Activated T-cell treated with anti-CD3 and anti-CD28 coated beads, Interleukin-2, amount 50 U/mL, for 72 hours (primary cell): ENCODE measurements around the gene KLF13. TPM values are rescaled to one million over a fixed set of nuclear protein-coding genes. Genes with fewer than 3 reads are reported as not detected.

ENCODE experiments used
- ATAC-seq, 2 donors: fragments of 150-1000 bp; cut with Tn5 transposase; replicated peaks in 1 of 2; 2 replicates each; pipeline ENCODE4 v1.10.0; 2021; ENCODE audit warnings: moderate library complexity in 2 of 2, mild to moderate bottlenecking in 1 of 2
- DNase-seq, 2 donors: peaks; one replicate each; pipeline ENCODE4 v3.0.0; 2021 to 2022; ENCODE audit warnings: mixed read lengths in 1 of 2
- H3K27ac Mint-ChIP-seq: one replicate; pipeline ENCODE4 v1.8.0; 2022; ENCODE audit warnings: mild to moderate bottlenecking, moderate library complexity, mixed read lengths
- H3K27me3 Mint-ChIP-seq: one replicate; pipeline ENCODE4 v1.8.0; 2022; ENCODE audit warnings: low read depth, mixed read lengths
- H3K36me3 Mint-ChIP-seq, 2 donors: one replicate each; pipeline ENCODE4 v1.8.0; 2022; ENCODE audit warnings: mixed read lengths in 2 of 2, mild to moderate bottlenecking in 1 of 2; ENCODE audit not compliant: insufficient read depth in 2 of 2
- H3K4me1 Mint-ChIP-seq: one replicate; pipeline ENCODE4 v1.8.0; 2022; ENCODE audit warnings: low read depth, mixed read lengths
- H3K4me3 Mint-ChIP-seq, 2 donors: one replicate each; pipeline ENCODE4 v1.8.0; 2022; ENCODE audit warnings: mild to moderate bottlenecking in 2 of 2, mixed read lengths in 2 of 2, moderate library complexity in 2 of 2
- H3K9me3 Mint-ChIP-seq, 2 donors: one replicate each; pipeline ENCODE4 v1.8.0; 2022; ENCODE audit warnings: mixed read lengths in 2 of 2
- total RNA-seq, 2 donors: library from RNA; stranded (reverse); gene quantifications; one replicate each; pipeline ENCODE4 v1.2.3, GENCODE V29; 2022

The KLF13 gene
- total RNA-seq, 2 donors from 2014 or later = 260 to 273 TPM

DNA sequence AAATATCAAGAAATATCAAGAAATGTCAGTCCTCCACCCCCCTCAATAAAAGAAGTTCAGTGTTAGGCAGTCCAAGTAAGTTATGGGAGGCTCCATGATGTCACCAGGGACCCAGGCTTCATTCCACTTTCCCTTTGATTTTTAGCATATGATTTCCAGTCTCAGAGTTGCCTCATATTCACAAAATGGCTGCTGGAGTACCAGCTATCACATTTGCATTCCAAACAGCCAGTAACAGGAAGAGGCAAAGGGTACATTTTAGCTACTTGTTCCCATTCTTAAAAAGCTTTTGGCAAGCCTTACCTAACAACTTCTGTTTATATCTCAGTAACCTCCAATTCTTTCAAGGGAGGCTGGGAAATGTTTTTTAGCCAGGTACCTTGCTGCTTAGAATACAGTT, 13.4 kb upstream of the KLF13 start:
- ATAC-seq (no peak), DNase-seq (no peak)
- Mint-ChIP-seq H3K4me3 (no peak overlapping the region), H3K4me1 (peaks cover 30% of the 10 kb centered on the region), H3K27ac (no peak overlapping the region), H3K9me3 (no peaks in the 10 kb centered on the region), H3K27me3 (no peaks in the 10 kb centered on the region), H3K36me3 (peaks cover 0 to 4% of the 10 kb centered on the region in 2 donors)

DNA sequence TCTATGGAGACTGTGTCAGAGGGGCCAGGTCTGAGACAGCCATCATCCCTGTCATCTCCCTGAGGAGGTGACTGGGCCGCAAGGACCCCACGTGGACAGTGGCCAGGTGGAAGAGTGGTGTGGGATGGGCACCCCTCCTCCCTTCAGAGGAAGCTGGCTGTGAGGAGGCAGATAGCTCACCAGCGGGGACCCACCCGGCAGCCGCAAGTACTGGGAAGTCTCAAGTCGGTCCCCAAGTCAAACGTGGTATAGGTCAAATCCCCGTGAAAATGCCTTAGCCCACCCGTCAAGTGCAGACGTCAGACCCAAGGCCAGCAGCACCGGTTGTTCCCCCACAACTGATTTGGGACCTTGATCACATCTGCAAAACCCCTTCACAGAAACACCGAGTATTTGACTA, 12.3 kb upstream of the KLF13 start:
- no peak overlapping the region for H3K27ac Mint-ChIP-seq
- no peaks in the 10 kb centered on the region for H3K27me3 Mint-ChIP-seq
- no peak for DNase-seq
- ATAC-seq = no peak
- peaks cover 26% of the 10 kb centered on the region for H3K4me1 Mint-ChIP-seq
- H3K4me3 Mint-ChIP-seq = no peak overlapping the region
- H3K9me3 Mint-ChIP-seq = no peaks in the 10 kb centered on the region
- peaks cover 0 to 4% of the 10 kb centered on the region in 2 donors for H3K36me3 Mint-ChIP-seq

GRCh38 chr15:31316135-31316795, 10.4 kb upstream of the KLF13 start:
- Mint-ChIP-seq H3K27ac (peak overlapping the region; percentile 39), H3K9me3 (peaks cover 0 to 2% of the 10 kb centered on the region in 2 donors), H3K4me3 (no peak overlapping the region), H3K4me1 (peaks cover 30% of the 10 kb centered on the region), H3K36me3 (peaks cover 4 to 9% of the 10 kb centered on the region in 2 donors), H3K27me3 (no peaks in the 10 kb centered on the region)
- ATAC-seq (peak in 1 of 2 donors; percentile 33), DNase-seq (no peak)

DNA sequence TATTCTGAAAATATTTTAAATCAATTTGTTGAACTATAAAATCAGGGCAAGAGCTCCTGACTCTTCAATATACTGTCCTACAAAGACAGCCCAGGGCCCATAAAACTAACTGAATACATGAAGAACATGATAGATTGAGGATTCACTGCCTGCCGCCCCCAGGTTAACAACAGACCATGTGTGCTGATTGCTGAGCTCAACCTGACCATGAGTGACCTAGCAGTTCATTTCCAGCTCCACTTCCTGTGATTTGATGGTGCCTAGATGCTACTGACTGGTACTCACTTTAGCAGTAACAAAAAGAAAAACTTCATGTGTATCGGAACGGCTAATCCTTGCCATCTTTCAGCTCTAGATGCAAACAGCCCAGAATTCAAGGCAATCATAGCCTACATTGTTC, 9.6 kb upstream of the KLF13 start:
- peak overlapping the region; percentile 39 for H3K27ac Mint-ChIP-seq
- DNase-seq = no peak
- H3K9me3 Mint-ChIP-seq = peaks cover 0 to 5% of the 10 kb centered on the region in 2 donors
- ATAC-seq = no peak
- no peak overlapping the region for H3K4me3 Mint-ChIP-seq
- H3K36me3 Mint-ChIP-seq = peaks cover 4 to 14% of the 10 kb centered on the region in 2 donors
- H3K27me3 Mint-ChIP-seq = no peaks in the 10 kb centered on the region
- peaks cover 30% of the 10 kb centered on the region for H3K4me1 Mint-ChIP-seq

DNA sequence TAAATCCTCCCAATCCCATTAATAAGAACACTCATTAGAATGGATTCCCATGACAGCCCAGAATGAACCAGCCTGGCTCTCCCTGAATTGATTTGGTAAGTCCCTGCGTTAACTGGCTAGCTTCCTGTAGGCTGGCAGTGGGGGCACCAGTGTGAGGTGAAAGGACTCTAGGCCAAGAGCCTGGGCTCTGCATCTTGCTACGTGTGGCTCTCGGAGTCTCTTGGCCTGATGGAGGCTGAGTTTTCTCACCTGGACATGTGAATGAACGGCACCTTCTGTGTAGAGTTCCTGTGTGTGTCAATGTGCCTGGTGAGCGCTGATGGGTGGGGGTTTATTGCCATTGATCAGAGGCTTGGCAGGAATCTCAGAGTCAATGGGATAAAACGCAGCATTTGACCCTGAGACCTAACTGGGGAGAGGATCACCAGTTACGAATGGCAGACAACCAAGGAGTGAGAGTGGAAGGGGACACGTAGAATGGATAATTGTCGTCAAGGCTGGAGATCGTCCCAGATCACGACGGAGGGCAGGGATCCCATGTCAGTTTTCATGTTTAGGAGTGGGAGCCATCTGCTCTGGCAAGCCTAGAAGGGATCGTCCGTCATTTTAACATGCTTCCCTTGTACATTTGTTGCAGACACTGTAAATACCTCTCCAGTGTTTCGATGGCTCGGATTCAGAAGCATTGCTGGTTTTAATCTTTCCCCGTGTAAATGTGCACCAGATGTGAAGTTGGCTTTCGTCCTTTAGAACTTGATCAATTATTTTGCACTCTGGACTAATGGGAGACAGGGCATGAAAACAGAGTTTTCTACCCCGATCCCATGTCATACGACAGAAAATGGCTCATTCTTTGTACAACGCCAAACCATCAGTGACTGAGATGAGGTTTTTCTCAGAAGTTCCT, 9.0 kb upstream of the KLF13 start:
- H3K27ac Mint-ChIP-seq = no peak overlapping the region
- peaks cover 30% of the 10 kb centered on the region for H3K4me1 Mint-ChIP-seq
- peaks cover 4 to 14% of the 10 kb centered on the region in 2 donors for H3K36me3 Mint-ChIP-seq

DNA sequence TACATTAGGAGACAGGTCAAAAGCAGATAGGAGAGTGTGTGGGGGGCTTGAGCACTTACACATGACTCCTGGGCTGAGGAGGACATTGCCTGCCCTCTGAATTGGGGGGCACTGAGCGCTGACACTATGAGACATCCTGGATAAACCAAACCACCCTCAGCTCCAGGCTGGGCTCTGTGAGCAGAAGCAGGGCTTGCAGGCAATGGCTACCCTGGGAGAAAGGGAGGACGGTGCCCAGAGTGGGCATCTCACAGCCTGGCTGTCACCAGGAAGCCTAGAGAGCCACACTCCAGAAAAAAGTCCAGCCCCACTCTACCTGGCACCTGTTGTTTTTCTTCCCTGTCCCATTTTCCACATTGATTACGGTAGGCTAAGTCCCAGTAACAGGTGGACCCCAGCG, 8.2 kb upstream of the KLF13 start:
- H3K9me3 Mint-ChIP-seq = peaks cover 0 to 5% of the 10 kb centered on the region in 2 donors
- DNase-seq (no peak), ATAC-seq (no peak)
- no peak overlapping the region for H3K4me3 Mint-ChIP-seq
- H3K27me3 Mint-ChIP-seq = no peaks in the 10 kb centered on the region
- H3K4me1 Mint-ChIP-seq = peaks cover 36% of the 10 kb centered on the region
- H3K36me3 Mint-ChIP-seq = peaks cover 4 to 11% of the 10 kb centered on the region in 2 donors
- H3K27ac Mint-ChIP-seq = no peak overlapping the region

More for the DNA sequence above, 9.0 kb upstream of the KLF13 start:
- Mint-ChIP-seq H3K9me3 (peaks cover 0 to 5% of the 10 kb centered on the region in 2 donors), H3K4me3 (no peak overlapping the region), H3K27me3 (no peaks in the 10 kb centered on the region)
- ATAC-seq = no peak
- no peak for DNase-seq

- H3K27me3 Mint-ChIP-seq = no peaks in the 10 kb centered on the region
- ATAC-seq (no peak), DNase-seq (no peak)
- H3K36me3 Mint-ChIP-seq = peaks cover 4 to 11% of the 10 kb centered on the region in 2 donors
- H3K4me3 Mint-ChIP-seq = no peak overlapping the region
- peaks cover 49% of the 10 kb centered on the region for H3K4me1 Mint-ChIP-seq
- no peak overlapping the region for H3K27ac Mint-ChIP-seq
- peaks cover 0 to 5% of the 10 kb centered on the region in 2 donors for H3K9me3 Mint-ChIP-seq
Observed at GRCh38 chr15:31320022-31320421, 6.6 kb upstream of the KLF13 start.

- H3K36me3 Mint-ChIP-seq = peaks cover 4 to 11% of the 10 kb centered on the region in 2 donors
- no peak overlapping the region for H3K4me3 Mint-ChIP-seq
- H3K27ac Mint-ChIP-seq = no peak overlapping the region
- ATAC-seq = no peak
- H3K27me3 Mint-ChIP-seq = no peaks in the 10 kb centered on the region
- H3K9me3 Mint-ChIP-seq = peaks cover 0 to 5% of the 10 kb centered on the region in 2 donors
- no peak for DNase-seq
- H3K4me1 Mint-ChIP-seq = peaks cover 45% of the 10 kb centered on the region
Observed at GRCh38 chr15:31321418-31321817, 5.2 kb upstream of the KLF13 start.

- no peaks in the 10 kb centered on the region for H3K27me3 Mint-ChIP-seq
- peaks cover 4 to 11% of the 10 kb centered on the region in 2 donors for H3K36me3 Mint-ChIP-seq
- ATAC-seq = no peak
- no peak overlapping the region for H3K27ac Mint-ChIP-seq
- DNase-seq = no peak
- H3K4me3 Mint-ChIP-seq = no peak overlapping the region
- peaks cover 0 to 5% of the 10 kb centered on the region in 2 donors for H3K9me3 Mint-ChIP-seq
- peaks cover 39% of the 10 kb centered on the region for H3K4me1 Mint-ChIP-seq
Observed at GRCh38 chr15:31322504-31322903, 4.1 kb upstream of the KLF13 start.

GRCh38 chr15:31323627-31324026, 3.0 kb upstream of the KLF13 start:
- H3K27me3 Mint-ChIP-seq = no peaks in the 10 kb centered on the region
- peaks cover 41% of the 10 kb centered on the region for H3K4me1 Mint-ChIP-seq
- H3K9me3 Mint-ChIP-seq = peaks cover 0 to 5% of the 10 kb centered on the region in 2 donors
- no peak overlapping the region for H3K4me3 Mint-ChIP-seq
- no peak for ATAC-seq
- DNase-seq = no peak
- H3K27ac Mint-ChIP-seq = no peak overlapping the region
- peaks cover 6 to 12% of the 10 kb centered on the region in 2 donors for H3K36me3 Mint-ChIP-seq

DNA sequence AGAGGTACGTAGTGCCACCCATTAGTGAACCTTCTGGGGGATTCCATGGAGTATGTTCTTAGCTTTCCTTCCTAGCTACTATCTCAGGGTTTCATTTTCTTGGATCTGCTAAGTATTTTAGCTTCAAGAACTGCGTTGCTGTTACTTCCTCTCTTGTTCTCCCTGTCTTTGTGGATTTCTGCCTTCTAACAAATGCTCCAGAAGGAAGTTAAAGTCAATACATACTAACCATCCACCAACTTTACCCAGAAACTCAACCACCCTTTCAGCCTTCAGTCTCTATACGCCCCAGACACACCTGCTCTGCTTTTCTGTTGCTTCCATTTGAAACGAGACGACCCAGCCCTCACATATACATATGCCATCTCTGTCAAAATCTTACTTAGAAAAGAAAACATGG, 2.4 kb upstream of the KLF13 start:
- Mint-ChIP-seq H3K9me3 (peaks cover 0 to 5% of the 10 kb centered on the region in 2 donors), H3K27me3 (no peaks in the 10 kb centered on the region), H3K4me1 (peaks cover 46% of the 10 kb centered on the region), H3K36me3 (peaks cover 11 to 16% of the 10 kb centered on the region in 2 donors), H3K4me3 (peak overlapping the region; percentile 91), H3K27ac (no peak overlapping the region)
- no peak for DNase-seq
- no peak for ATAC-seq

GRCh38 chr15:31324806-31325594, 1.6 kb upstream of the KLF13 start:
- ATAC-seq (no peak), DNase-seq (no peak)
- peaks cover 46% of the 10 kb centered on the region for H3K4me1 Mint-ChIP-seq
- peak overlapping the region; percentile 86 for H3K27ac Mint-ChIP-seq
- no peaks in the 10 kb centered on the region for H3K27me3 Mint-ChIP-seq
- peak overlapping the region; percentile 91 for H3K4me3 Mint-ChIP-seq
- H3K36me3 Mint-ChIP-seq = peaks cover 12 to 18% of the 10 kb centered on the region in 2 donors
- H3K9me3 Mint-ChIP-seq = peaks cover 0 to 5% of the 10 kb centered on the region in 2 donors
